ENCODE results near the gene RBM28. TPM values are rescaled to one million over a fixed set of nuclear protein-coding genes. Genes with fewer than 3 reads are reported as not detected.

RBM28 gene
- total RNA-seq, 1 donor from 2014 or later: 40.2 TPM

GRCh38 chr7:128303643-128304042 is 40.1 kb downstream of the RBM28 start:
- H3K4me3 Mint-ChIP-seq (ENCODE audit: unreplicated experiment): no peak overlapping the region
- FAIRE-seq: no peak

GRCh38 chr7:128303133-128303532 is 40.6 kb downstream of the RBM28 start:
- Histone ChIP-seq H3K27me3 (ENCODE audit: insufficient read depth, low read length) (no peaks in the 10 kb centered on the region), H3K9ac (ENCODE audit: low read length) (no peak overlapping the region), H3K36me3 (ENCODE audit: insufficient read depth, low read length) (peaks cover 18% of the 10 kb centered on the region), H4K20me1 (ENCODE audit: insufficient read depth, low read length) (peaks cover 5% of the 10 kb centered on the region), H2AFZ (ENCODE audit: low read depth, low read length) (no peak overlapping the region), H3K79me2 (ENCODE audit: insufficient read depth, low read length) (no peaks in the 10 kb centered on the region), H3K27ac (ENCODE audit: low read depth, low read length) (no peak overlapping the region), H3K9me3 (ENCODE audit: insufficient read depth, low read depth, low read length) (no peaks in the 10 kb centered on the region), H3K4me1 (ENCODE audit: insufficient read depth, low read length) (no peaks in the 10 kb centered on the region), H3K4me2 (ENCODE audit: low read length) (no peak overlapping the region), H3K4me3 (ENCODE audit: insufficient read depth, low read depth, low read length) (no peak overlapping the region)
- no peak for DNase-seq (ENCODE audit: low read depth)
- no peak for TF ChIP-seq CTCF (IDR thresholded peaks at IDR 0.05; ENCODE audit: insufficient read depth, low read depth, low read length)
- no peak for TF ChIP-seq EZH2 (IDR thresholded peaks at IDR 0.05; ENCODE audit: insufficient read depth, low read length)
- Mint-ChIP-seq H3K27me3 (ENCODE audit: low read depth, unreplicated experiment) (no peaks in the 10 kb centered on the region), H3K9me3 (ENCODE audit: unreplicated experiment) (no peaks in the 10 kb centered on the region), H3K4me3 (ENCODE audit: unreplicated experiment) (no peak overlapping the region), H3K4me1 (ENCODE audit: low read depth, unreplicated experiment) (peaks cover 4% of the 10 kb centered on the region), H3K27ac (ENCODE audit: unreplicated experiment) (no peak overlapping the region), H3K36me3 (ENCODE audit: low read depth, unreplicated experiment) (peaks cover 22% of the 10 kb centered on the region)
- FAIRE-seq: no peak

More at GRCh38 chr7:128303643-128304042, 40.1 kb downstream of the RBM28 start:
- no peaks in the 10 kb centered on the region for H3K9me3 Mint-ChIP-seq (ENCODE audit: unreplicated experiment)
- Histone ChIP-seq H4K20me1 (ENCODE audit: insufficient read depth, low read length) (peaks cover 5% of the 10 kb centered on the region), H3K27ac (ENCODE audit: low read depth, low read length) (no peak overlapping the region), H3K4me1 (ENCODE audit: insufficient read depth, low read length) (no peaks in the 10 kb centered on the region), H3K9ac (ENCODE audit: low read length) (no peak overlapping the region), H3K4me2 (ENCODE audit: low read length) (no peak overlapping the region), H3K27me3 (ENCODE audit: insufficient read depth, low read length) (no peaks in the 10 kb centered on the region), H3K9me3 (ENCODE audit: insufficient read depth, low read depth, low read length) (no peaks in the 10 kb centered on the region), H3K79me2 (ENCODE audit: insufficient read depth, low read length) (no peaks in the 10 kb centered on the region), H3K36me3 (ENCODE audit: insufficient read depth, low read length) (peaks cover 18% of the 10 kb centered on the region), H2AFZ (ENCODE audit: low read depth, low read length) (no peak overlapping the region), H3K4me3 (ENCODE audit: insufficient read depth, low read depth, low read length) (no peak overlapping the region)
- no peak for TF ChIP-seq CTCF (IDR thresholded peaks at IDR 0.05; ENCODE audit: insufficient read depth, low read depth, low read length)
- no peaks in the 10 kb centered on the region for H3K27me3 Mint-ChIP-seq (ENCODE audit: low read depth, unreplicated experiment)
- H3K4me1 Mint-ChIP-seq (ENCODE audit: low read depth, unreplicated experiment): peaks cover 4% of the 10 kb centered on the region
- no peak for DNase-seq (ENCODE audit: low read depth)
- peaks cover 25% of the 10 kb centered on the region for H3K36me3 Mint-ChIP-seq (ENCODE audit: low read depth, unreplicated experiment)
- H3K27ac Mint-ChIP-seq (ENCODE audit: unreplicated experiment): no peak overlapping the region

GRCh38 chr7:128302139-128302538 is 41.6 kb downstream of the RBM28 start:
- H4K20me1 ChIP-seq (ENCODE audit: insufficient read depth, low read length): peaks cover 3% of the 10 kb centered on the region
- H3K4me1 Mint-ChIP-seq (ENCODE audit: low read depth, unreplicated experiment): peaks cover 4% of the 10 kb centered on the region
- DNase-seq (ENCODE audit: low read depth) (no peak), FAIRE-seq (no peak)
- H3K4me1 ChIP-seq (ENCODE audit: insufficient read depth, low read length): no peaks in the 10 kb centered on the region
- H3K27ac Mint-ChIP-seq (ENCODE audit: unreplicated experiment): no peak overlapping the region
- TF ChIP-seq EZH2 (IDR thresholded peaks at IDR 0.05; ENCODE audit: insufficient read depth, low read length): no peak
- no peaks in the 10 kb centered on the region for H3K9me3 ChIP-seq (ENCODE audit: insufficient read depth, low read depth, low read length)
- no peak overlapping the region for H3K4me2 ChIP-seq (ENCODE audit: low read length)
- no peak overlapping the region for H3K27ac ChIP-seq (ENCODE audit: low read depth, low read length)
- no peak overlapping the region for H3K9ac ChIP-seq (ENCODE audit: low read length)
- no peaks in the 10 kb centered on the region for H3K27me3 ChIP-seq (ENCODE audit: insufficient read depth, low read length)
- no peaks in the 10 kb centered on the region for H3K9me3 Mint-ChIP-seq (ENCODE audit: unreplicated experiment)
- H3K79me2 ChIP-seq (ENCODE audit: insufficient read depth, low read length): no peaks in the 10 kb centered on the region
- no peaks in the 10 kb centered on the region for H3K27me3 Mint-ChIP-seq (ENCODE audit: low read depth, unreplicated experiment)
- H2AFZ ChIP-seq (ENCODE audit: low read depth, low read length): no peak overlapping the region
- H3K4me3 Mint-ChIP-seq (ENCODE audit: unreplicated experiment): no peak overlapping the region
- no peak overlapping the region for H3K4me3 ChIP-seq (ENCODE audit: insufficient read depth, low read depth, low read length)
- H3K36me3 Mint-ChIP-seq (ENCODE audit: low read depth, unreplicated experiment): peaks cover 16% of the 10 kb centered on the region
- H3K36me3 ChIP-seq (ENCODE audit: insufficient read depth, low read length): peaks cover 14% of the 10 kb centered on the region

All from astrocyte (in vitro differentiated cells and primary cell).